GM21528 (cell line): ENCODE results near the gene ATP6V0A1.
A peak's percentile ranks its signal among the peaks of the same experiment; 100 is the strongest.
"Not testable (repeated sequence)": the region's sequence is repeated elsewhere in the genome, so short reads cannot be mapped to it uniquely, and the experiment has no call there.

Experiments
- ATAC-seq: cut with Tn5 transposase; IDR thresholded peaks from one replicate; pipeline ENCODE4 v1.9.1; 2021; ENCODE audit warnings: mild to moderate bottlenecking, moderate library complexity; ENCODE audit not compliant: unreplicated experiment, low FRiP score

The ATP6V0A1 gene

DNA sequence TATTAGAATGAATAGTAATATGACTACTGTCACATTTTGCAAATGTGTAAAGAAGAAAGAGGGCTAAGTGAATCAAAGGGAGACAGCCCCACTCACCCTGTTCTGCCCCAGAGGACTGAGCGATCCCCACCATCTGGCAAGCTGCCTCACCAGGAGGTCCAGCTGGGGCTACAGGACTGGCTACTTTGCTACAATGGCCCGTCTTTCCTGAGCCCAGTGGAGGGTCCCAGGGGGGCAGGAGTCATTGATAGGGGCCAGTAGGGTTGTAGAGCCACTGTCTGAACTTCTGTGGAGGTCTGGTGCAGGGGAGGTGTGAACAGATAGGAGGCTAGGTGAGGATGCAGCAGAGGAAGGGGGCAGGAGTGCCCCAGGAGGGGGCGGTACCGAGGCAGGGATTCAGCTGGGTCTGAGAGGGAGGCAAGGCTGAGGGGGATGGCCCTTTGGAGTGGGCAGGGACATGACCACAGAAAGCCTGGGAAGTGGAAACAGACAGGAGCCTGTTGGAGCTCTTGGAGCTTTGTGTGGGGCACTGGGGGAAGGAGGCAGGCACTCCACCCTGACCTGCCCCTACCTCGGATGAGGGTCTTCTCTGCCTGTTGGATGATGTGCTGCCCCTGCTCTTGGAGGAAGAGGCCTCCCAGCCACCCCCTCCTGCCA, 97.4 kb downstream of the ATP6V0A1 start:
- not testable (repeated sequence) for ATAC-seq

DNA sequence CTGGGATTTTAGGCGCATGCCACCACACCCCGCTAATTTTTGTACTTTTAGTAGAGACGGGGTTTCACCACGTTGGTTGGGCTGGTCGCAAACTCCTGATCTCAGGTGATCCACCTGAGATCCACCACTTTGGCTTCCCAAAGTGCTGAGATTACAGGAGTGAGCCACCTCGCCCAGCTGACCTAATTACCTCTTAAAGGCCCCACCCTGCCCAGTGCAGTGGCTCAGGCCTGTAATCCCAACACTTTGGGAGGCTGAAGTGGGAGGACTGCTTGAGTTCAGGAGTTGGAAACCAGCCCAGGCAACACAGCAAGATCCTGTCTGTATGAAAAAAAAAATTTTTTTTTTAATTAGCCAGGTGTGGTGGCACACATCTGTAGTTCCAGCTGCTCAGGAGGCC, 100.4 kb downstream of the ATP6V0A1 start:
- ATAC-seq = no peak

DNA sequence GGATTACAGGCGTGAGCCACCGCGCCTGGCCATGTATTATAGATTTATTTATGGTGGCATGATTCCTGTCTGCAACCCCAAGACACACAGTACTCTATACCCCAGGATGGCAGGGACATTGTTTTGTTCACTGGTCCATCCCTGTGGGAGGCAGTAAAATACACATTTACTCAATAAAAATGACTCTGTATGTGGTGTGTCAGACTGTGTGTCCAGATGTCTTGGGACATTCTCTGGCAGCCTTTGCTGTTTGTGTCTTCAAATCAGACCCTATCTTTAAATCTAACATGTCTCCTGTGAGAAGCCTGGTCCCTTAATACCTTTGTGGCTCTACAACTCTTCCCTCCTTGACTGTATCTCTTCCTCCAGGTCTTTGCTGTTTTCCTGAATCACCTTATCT, 101.6 kb downstream of the ATP6V0A1 start:
- no peak for ATAC-seq

DNA sequence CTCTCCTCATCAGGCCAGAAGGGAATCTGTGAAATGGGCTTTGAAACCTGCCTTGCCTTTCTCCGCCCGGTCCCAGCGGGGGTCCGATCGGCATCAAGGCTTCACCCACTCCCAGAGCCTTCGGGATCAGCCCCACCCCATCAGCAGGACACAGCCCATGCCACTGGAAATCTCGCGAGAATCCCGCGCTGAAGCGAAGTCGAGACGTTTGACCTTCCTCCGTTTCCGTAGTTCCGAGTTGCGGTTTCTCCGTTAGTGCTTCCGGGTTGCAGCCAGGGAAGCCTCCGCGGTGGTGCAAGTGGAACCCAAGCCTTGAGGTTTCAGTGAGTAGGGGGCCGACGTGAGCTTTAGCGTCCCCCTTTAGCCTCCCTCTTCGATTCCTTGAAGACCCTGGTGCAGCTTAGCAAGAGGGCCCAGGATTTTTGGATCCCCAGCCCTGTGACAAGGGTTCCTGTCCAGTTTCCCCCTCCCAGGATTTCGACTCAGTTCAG, 103.3 kb downstream of the ATP6V0A1 start, which contains the start of gene COASY:
COASY (plus strand) TSS at position 252 of the 491 bp plus-strand sequence. CDS start 475 bp downstream, outside the sequence.
- ATAC-seq = no peak

DNA sequence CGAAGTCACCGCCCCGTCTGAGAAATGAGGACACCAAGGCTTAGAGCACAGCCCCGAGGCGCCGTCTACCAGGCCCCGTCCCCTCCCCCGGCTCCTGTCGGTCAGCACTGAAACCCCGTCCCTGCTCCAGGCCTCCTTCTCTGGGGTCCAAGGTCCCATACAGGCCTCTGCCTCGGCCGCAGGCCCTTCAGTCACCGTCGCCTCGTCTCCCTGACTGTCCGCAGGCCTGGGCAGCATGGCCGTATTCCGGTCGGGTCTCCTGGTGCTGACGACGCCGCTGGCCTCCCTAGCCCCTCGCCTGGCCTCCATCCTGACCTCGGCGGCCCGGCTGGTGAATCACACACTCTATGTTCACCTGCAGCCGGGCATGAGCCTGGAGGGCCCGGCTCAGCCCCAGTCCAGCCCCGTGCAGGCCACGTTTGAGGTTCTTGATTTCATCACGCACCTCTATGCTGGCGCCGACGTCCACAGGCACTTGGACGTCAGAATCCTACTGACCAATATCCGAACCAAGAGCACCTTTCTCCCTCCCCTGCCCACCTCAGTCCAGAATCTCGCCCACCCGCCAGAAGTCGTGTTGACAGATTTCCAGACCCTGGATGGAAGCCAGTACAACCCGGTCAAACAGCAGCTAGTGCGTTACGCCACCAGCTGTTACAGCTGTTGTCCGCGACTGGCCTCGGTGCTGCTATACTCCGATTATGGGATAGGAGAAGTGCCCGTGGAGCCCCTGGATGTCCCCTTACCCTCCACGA, 103.9 kb downstream of the ATP6V0A1 start:
- ATAC-seq = no peak

DNA sequence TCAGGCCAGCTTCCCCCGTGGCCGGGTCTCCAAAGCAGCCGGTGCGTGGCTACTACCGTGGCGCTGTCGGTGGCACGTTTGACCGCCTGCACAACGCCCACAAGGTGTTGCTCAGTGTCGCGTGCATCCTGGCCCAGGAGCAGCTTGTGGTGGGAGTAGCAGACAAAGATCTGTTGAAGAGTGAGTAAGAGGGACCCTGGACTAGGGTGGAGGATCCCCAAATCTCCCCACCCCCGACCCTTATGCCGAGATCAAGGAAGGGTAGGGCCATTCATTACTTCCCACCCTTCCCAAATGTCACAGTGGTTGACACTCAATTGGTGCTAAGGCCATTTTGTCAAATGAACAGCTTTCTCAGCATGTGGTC, 104.4 kb downstream of the ATP6V0A1 start:
- ATAC-seq = no peak

DNA sequence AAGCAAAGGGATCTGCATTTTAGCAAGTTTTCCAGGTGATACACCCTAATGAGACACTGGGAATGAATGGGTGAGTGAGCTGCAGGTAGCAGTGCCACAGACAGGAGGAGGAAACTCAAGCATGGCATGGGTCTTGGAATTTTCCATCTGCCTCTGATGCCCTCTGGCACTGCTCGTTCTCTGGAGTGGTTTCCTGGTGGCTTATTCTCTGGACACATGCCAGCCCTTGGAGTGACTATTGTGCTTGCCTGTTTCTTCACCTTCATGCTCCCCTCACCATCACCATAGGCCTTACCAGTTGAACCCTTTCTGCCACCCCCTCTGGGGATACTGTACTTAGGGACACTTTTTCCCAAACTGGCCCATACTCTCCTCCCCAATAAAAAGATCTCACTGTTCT, 104.9 kb downstream of the ATP6V0A1 start:
- no peak for ATAC-seq

DNA sequence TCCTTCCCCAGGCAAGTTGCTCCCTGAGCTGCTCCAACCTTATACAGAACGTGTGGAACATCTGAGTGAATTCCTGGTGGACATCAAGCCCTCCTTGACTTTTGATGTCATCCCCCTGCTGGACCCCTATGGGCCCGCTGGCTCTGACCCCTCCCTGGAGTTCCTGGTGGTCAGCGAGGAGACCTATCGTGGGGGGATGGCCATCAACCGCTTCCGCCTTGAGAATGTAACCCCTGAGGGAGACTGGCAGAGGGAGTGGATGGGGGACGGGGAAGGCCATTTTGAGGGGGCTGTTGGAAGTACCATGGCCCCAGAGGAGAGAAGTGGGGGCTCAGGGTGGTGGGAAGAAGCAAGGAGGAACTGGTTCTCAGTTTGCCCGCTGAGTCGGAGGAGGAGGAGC, 105.3 kb downstream of the ATP6V0A1 start:
- ATAC-seq = no peak

DNA sequence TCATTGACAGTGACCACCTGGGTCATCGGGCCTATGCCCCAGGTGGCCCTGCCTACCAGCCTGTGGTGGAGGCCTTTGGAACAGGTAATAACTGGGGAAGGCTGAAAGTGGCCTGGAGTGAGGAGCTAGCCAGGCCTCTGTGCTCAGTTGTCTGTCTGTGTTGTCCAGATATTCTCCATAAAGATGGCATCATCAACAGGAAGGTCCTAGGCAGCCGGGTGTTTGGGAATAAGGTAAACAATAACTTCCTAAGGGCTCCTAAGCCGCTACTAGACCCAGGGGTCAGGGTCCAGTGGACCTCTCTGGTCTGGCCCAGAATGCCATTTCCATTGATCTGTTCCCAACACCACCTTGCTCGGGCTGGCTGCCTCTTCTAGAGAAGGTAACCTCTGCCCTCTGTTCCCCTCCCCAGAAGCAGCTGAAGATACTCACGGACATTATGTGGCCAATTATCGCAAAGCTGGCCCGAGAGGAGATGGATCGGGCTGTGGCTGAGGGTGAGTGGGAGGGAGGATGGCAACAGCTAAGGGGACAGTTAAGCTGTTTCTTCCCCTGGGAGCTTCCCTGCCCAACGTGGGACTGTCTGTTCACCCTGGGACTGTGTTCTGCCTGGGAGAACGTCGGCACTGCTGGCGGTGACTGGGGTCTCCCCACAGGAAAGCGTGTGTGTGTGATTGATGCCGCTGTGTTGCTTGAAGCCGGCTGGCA, 106.3 kb downstream of the ATP6V0A1 start:
- ATAC-seq = no peak

DNA sequence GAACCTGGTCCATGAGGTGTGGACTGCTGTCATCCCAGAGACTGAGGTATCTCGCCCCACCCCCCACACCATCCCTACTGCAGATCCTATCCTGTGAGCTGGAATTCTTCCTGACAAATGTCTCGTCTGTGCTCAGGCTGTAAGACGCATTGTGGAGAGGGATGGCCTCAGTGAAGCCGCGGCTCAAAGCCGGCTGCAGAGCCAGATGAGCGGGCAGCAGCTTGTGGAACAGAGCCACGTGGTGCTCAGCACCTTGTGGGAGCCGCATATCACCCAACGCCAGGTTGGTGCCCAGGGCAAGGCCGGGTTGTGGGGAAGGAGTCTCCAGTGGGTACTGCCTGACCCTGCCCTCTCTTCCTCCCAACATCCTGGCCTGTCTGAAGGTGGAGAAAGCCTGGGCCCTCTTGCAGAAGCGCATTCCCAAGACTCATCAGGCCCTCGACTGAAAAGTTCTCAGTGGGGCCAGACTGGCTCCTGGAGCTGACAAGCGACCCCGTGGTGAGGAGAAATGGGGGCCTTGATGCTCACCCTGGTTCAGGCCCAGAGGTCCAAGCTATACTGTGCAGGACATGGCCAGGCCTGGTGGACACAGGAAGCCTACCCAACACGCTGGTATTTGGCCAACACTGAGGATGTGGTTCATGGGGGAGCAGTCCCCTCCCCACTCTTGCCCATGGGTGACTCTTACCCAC, 107.0 kb downstream of the ATP6V0A1 start:
- no peak for ATAC-seq

DNA sequence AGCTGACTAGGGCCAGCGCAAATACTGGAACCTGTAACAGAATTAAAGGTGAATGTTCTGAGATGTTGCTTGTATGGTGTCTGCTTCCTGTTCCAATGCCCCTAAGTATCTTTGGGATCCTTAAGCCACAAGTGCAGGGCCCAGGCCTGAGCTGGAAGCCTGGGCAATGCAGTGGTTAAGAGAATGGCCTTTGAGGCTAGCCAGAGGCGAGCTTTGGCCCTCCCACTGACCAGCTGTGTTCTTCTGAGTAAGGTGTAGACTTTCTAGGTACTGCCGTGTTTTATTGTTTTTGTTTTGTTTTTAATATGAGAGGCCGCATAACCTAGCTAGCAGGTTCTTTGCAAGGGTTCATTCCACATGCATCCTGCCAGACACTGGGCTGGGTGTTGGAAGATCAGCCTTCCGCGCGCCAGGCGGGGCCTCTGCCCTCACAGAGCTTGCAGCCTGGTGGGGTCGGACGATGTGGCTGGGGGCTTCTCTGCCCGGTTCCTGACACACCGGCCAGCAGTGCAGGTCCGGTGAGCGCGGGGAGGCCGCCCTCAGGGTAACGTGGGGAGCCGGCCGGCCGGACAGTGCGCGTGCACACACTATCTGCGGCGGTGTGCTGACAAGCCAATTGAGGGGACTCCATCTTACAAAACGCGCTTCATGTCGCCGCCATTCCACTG, 107.7 kb downstream of the ATP6V0A1 start:
- no peak for ATAC-seq

DNA sequence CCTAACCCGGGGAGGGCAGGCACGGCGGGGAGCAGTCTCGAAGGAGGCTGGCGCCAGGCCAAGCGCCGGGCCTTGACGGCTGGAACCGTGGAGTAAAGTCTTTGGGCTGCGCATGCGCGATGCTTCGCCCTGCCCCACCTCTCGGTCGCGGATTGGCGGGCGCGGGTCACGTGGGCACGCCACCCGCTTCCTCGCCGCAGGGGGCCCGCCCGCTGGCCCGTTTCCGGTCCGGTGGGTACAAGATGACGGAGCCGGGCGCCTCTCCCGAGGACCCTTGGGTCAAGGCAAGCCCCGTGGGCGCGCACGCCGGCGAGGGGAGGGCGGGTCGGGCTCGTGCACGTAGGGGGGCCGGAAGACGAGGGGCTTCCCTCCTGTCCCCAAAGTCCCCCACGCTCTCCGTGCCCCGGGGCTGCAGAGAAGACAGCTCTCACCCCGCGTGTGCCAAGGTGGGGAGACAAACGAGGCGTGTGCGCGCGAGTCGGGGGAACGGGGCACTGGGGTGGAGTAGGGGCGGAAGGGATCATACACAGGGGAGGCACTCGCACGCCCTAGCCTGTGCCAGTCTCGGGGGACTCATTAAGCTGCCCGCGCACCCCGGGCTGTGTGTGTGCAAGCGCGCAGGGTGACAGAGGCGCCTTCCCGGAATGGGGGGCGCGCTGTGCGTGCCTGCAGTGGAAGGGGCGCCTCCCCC, 108.3 kb downstream of the ATP6V0A1 start, which contains the start of gene MLX:
MLX (plus strand) TSS at position 218 of the 691 bp plus-strand sequence; CDS start at position 243, 25 bp downstream.
- ATAC-seq = peak; percentile 58

DNA sequence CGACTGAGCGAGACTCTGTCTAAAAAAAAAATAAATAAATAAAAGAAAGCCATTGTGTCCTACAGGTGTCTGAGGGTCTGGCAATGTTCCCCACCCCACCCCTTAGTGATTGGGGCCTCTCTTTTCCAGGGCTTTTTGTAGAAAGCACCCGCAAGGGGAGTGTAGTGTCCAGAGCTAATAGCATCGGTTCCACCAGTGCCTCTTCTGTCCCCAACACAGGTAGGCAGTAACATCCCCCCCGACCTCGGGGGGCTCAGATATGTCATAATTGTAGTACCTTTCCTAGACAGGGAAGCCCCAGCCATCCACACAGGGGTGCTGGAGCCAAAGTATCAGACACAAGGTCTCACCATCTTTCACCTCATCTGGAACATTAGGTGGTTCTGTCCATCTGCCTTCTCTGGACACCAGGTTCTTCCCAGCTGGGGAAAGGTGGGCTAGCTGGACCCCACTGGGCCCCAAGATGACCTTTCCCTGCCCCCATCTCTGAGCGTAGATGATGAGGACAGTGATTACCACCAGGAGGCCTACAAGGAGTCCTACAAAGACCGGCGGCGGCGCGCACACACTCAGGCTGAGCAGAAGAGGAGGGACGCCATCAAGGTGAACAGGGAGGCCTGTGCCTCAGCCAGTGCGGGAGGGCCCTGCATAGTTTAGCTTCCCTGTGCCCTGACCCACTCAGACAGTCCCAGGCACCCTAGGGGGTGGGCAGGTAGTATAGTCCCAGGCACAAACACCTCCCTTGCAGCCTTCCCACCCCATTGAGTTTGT, 109.8 kb downstream of the ATP6V0A1 start:
- ATAC-seq = no peak

DNA sequence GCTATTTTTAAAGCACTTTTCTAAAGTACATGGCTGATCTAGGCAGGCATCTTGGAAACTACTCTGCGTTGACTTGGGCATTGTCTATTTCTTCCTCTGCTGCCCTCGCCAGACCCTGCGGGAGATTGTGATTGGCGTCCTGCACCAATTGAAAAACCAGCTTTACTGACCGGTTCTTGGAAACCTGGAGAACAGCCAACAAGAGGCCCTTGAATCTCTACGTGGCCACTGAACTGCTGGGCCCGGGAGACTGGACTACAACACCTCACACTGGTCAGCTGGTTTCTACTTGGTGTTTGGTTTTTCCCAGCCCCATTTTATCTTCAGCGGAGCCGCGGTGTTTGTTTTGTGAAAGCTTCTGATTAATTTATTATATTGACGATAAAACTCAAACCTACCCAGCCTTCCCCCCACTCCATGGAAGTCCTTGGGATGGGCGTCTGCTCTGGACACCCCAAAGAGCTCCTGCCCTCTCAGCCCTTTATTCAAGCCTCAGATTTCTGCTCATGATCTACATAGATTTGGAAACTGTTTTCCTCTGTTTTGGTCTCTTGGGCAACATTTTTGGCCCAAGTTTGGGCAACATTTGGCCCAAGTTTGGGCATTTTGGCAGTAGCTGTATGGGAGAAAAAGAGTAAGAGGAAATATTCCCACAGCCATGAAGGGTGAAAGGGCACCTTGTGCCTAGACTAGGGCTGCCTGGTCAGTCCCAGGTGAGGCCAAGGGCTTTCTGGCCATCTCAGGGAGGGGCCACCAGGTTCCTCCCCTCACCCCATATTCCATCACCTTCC, 113.0 kb downstream of the ATP6V0A1 start:
- no peak for ATAC-seq
